SIG-M5 treated with dmso at 0.1 percent for 504 hours (cell line): ENCODE results near the gene TMEM69.
A peak's percentile ranks its signal among the peaks of the same experiment; 100 is the strongest.
"Not testable (repeated sequence)": the region's sequence is repeated elsewhere in the genome, so short reads cannot be mapped to it uniquely, and the experiment has no call there.

Experiments
- DNase-seq: peaks from one replicate; lab custom pipeline; 2025; ENCODE audit not compliant: unreplicated experiment; lab: John Stamatoyannopoulos, UW

Gene TMEM69

GRCh38 chr1:45677751-45678245 is 10.2 kb upstream of the TMEM69 start:
- no peak for DNase-seq

- no peak for DNase-seq
Measured at GRCh38 chr1:45678489-45678888, 9.5 kb upstream of the TMEM69 start.

- no peak for DNase-seq
Measured at GRCh38 chr1:45679123-45679522, 8.9 kb upstream of the TMEM69 start.

- DNase-seq = no peak
Measured at GRCh38 chr1:45682942-45683341, 5.0 kb upstream of the TMEM69 start.

- DNase-seq = no peak
Measured at GRCh38 chr1:45684402-45684801, 3.6 kb upstream of the TMEM69 start.

GRCh38 chr1:45685308-45686014 is 2.5 kb upstream of the TMEM69 start:
- DNase-seq = peak; percentile 34

- DNase-seq = no peak
Measured at GRCh38 chr1:45686015-45686287, 2.0 kb upstream of the TMEM69 start.

- peak; percentile 93 for DNase-seq
Measured at GRCh38 chr1:45686288-45687013, 1.5 kb upstream of the TMEM69 start, which contains the start of gene GPBP1L1. Gene GPBP1L1, minus strand, starts transcription at chr1:45686533. Its CDS starts 27,446 bp downstream, at chr1:45659087.

GRCh38 chr1:45687014-45687753 is 797 bp upstream of the TMEM69 start:
- DNase-seq = peak; percentile 98

- DNase-seq = not testable (repeated sequence)
Measured at GRCh38 chr1:45693811-45694210, 5.8 kb downstream of the TMEM69 start.

GRCh38 chr1:45694823-45695222 is 6.8 kb downstream of the TMEM69 start:
- no peak for DNase-seq

- no peak for DNase-seq
Measured at GRCh38 chr1:45704637-45705036, 16.7 kb downstream of the TMEM69 start.

GRCh38 chr1:45713711-45714110 is 25.7 kb downstream of the TMEM69 start:
- no peak for DNase-seq

- no peak for DNase-seq
Measured at GRCh38 chr1:45716700-45717099, 28.7 kb downstream of the TMEM69 start.

GRCh38 chr1:45717386-45717785 is 29.4 kb downstream of the TMEM69 start:
- not testable (repeated sequence) for DNase-seq

GRCh38 chr1:45718289-45718688 is 30.3 kb downstream of the TMEM69 start:
- no peak for DNase-seq

GRCh38 chr1:45721207-45721606 is 33.2 kb downstream of the TMEM69 start:
- DNase-seq = no peak

- peak; percentile 79 for DNase-seq
Measured at GRCh38 chr1:45722809-45723208, 34.8 kb downstream of the TMEM69 start.

- DNase-seq = no peak
Measured at GRCh38 chr1:45723248-45723930, 35.4 kb downstream of the TMEM69 start.

- not testable (repeated sequence) for DNase-seq
Measured at GRCh38 chr1:45726007-45726406, 38.0 kb downstream of the TMEM69 start.

- DNase-seq = peak; percentile 18
Measured at GRCh38 chr1:45730075-45730779, 42.2 kb downstream of the TMEM69 start.
